ENCODE data around the gene TRAM2. TPM values are rescaled to one million over a fixed set of nuclear protein-coding genes. Genes with fewer than 3 reads are reported as not detected.

TRAM2 gene
- total and polyA plus RNA-seq, 2 of the 13 experiments (the other 11 are each of a cell fraction or from before 2014, with no cell fraction given) = 49.1 to 72.5 TPM

DNA sequence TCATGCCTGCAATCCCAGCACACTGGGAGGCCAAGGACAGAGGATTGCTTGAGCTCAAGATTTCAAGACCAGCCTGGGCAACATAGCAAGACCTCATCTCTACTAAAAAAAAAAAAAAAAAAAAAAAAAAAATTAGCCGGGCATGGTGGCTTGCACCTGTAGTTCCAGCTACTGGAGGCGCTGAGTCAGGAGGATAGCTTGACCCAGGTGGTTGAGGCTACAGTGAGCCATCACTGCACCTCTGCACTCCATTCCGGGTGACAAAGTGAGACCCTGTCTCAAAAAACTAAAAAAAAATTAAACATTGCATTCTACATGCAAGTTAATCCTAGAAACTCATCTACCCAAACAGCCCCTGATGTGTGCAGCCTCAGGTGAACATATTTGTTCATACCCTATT, 7.3 kb upstream of the TRAM2 start:
- TF ChIP-seq KDM4B (CRISPR knock-in tag; IDR thresholded peaks at IDR 0.05) = no peak
- no peak for TF ChIP-seq ZFAT (CRISPR knock-in tag; conservative IDR thresholded peaks at IDR 0.05)
- no peak for TF ChIP-seq ZNF775 (CRISPR knock-in tag; IDR thresholded peaks at IDR 0.05; ENCODE audit: borderline replicate concordance)
- no peak for TF ChIP-seq RCOR2 (CRISPR knock-in tag; IDR thresholded peaks at IDR 0.05)
- no peak for TF ChIP-seq GTF3A (CRISPR knock-in tag; conservative IDR thresholded peaks at IDR 0.05)
- TF ChIP-seq ZBTB1 (CRISPR knock-in tag; IDR thresholded peaks at IDR 0.05; ENCODE audit: borderline replicate concordance) = no peak
- TF ChIP-seq DNMT1 (CRISPR knock-in tag; IDR thresholded peaks at IDR 0.05) = no peak
- TF ChIP-seq, protein P1, sequence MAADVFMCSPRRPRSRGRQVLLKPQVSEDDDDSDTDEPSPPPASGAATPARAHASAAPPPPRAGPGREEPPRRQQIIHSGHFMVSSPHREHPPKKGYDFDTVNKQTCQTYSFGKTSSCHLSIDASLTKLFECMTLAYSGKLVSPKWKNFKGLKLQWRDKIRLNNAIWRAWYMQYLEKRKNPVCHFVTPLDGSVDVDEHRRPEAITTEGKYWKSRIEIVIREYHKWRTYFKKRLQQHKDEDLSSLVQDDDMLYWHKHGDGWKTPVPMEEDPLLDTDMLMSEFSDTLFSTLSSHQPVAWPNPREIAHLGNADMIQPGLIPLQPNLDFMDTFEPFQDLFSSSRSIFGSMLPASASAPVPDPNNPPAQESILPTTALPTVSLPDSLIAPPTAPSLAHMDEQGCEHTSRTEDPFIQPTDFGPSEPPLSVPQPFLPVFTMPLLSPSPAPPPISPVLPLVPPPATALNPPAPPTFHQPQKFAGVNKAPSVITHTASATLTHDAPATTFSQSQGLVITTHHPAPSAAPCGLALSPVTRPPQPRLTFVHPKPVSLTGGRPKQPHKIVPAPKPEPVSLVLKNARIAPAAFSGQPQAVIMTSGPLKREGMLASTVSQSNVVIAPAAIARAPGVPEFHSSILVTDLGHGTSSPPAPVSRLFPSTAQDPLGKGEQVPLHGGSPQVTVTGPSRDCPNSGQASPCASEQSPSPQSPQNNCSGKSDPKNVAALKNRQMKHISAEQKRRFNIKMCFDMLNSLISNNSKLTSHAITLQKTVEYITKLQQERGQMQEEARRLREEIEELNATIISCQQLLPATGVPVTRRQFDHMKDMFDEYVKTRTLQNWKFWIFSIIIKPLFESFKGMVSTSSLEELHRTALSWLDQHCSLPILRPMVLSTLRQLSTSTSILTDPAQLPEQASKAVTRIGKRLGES (CRISPR knock-in tag; IDR thresholded peaks at IDR 0.05; ENCODE audit: borderline replicate concordance) = no peak
- TF ChIP-seq ZNF121 (CRISPR knock-in tag; IDR thresholded peaks at IDR 0.05) = 0 out of 2 replicates have a peak, but pooled peaks have one; percentile 31

More for the DNA sequence above, 7.3 kb upstream of the TRAM2 start:
- Histone ChIP-seq H3K4me1 (ENCODE audit: insufficient read depth, low read length) (peaks cover 32% of the 10 kb centered on the region), H4K20me1 (ENCODE audit: insufficient read depth, low read length) (no peaks in the 10 kb centered on the region), H3K4me3 (replicated peaks in 1 of 3; ENCODE audit: insufficient read depth in 1 of 3, low read depth in 2 of 3, low read length in 3 of 3) (no peak overlapping the region), H3K4me2 (ENCODE audit: low read depth, low read length) (no peak overlapping the region), H3K79me2 (ENCODE audit: insufficient read depth, low read length) (no peaks in the 10 kb centered on the region), H3K9me3 (ENCODE audit: low read length) (no peaks in the 10 kb centered on the region), H3K27ac (ENCODE audit: extremely low read length, insufficient read depth, low read length) (no peak overlapping the region), H2AFZ (ENCODE audit: low read length) (no peak overlapping the region), H3K36me3 (replicated peaks in 1 of 2; ENCODE audit: control insufficient read depth in 1 of 2, insufficient read depth in 2 of 2, low read length in 2 of 2) (no peaks in the 10 kb centered on the region), H3K9ac (ENCODE audit: insufficient read depth, low read depth, low read length) (no peak overlapping the region), H3K27me3 (ENCODE audit: control insufficient read depth in 1 of 2, insufficient read depth in 2 of 2, low read length in 2 of 2) (no peaks in the 10 kb centered on the region)
- in situ Hi-C loops (cut with HindIII; ENCODE audit: extremely low pct_ligation_motif_present, low pct_unique_long_range_greater_than_20kb) (no loop called here), intact Hi-C loops (cut with micrococcal nuclease; ENCODE audit: unreplicated experiment) (no loop called here)
- ChIA-PET POLR2A (no interaction called here), CTCF (ENCODE audit: low intra/inter-chr PET ratio, low total read pairs) (no interaction called here)
- DNase-seq (ENCODE audit: low spot score) = no peak
- no TSS peak for BruUV-seq (replicated peaks)
- FAIRE-seq = no peak
- ATAC-seq = no peak
- WGBS (ENCODE audit: low lambda C conversion rate) = 91% methylated on average over 3 of the region's 3 CpGs

All from HepG2 (cell line).